A549 (cell line): Measurements from ENCODE around the gene KIAA0825. TPM values are rescaled to one million over a fixed set of nuclear protein-coding genes. Genes with fewer than 3 reads are reported as not detected.

Experiments
- ATAC-seq, 2 experiments: fragments of 200-7000 bp in 1 of 2; fragments of >200 bp in 1 of 2; cut with Nextera tagmentation in 1 of 2; cut with Tn5 transposase in 1 of 2; 3 replicates each; pipeline versions ENCODE4 v1.8.0 to v1.9.1; 2018 to 2020; ENCODE audit warnings: mild to moderate bottlenecking in 1 of 2, moderate library complexity in 1 of 2
- CTCF ChIA-PET: fragments of 300-600 bp; sonication (Branson Sonifier 250); formaldehyde crosslinking; extraction: SDS; loops from one replicate; lab custom pipeline; 2021; ENCODE audit warnings: antibody characterized with exemption, inconsistent platforms; lab: Yijun Ruan, JAX
- POLR2A ChIA-PET: fragments of 350-600 bp; formaldehyde crosslinking; extraction: SDS; loops from one replicate; lab custom pipeline; 2021; ENCODE audit warnings: antibody characterized with exemption, inconsistent platforms; lab: Yijun Ruan, JAX
- DNase-seq, 2 experiments: peaks; one replicate each; pipeline versions ENCODE4 v3.0.0 to v3.0.0-alpha.2; 2011 to 2016; ENCODE audit warnings: low read depth in 1 of 2, low spot score in 1 of 2
- FAIRE-seq: peaks from 2 replicates; lab custom pipeline; 2011; peaks lifted over from hg19 to GRCh38; lab: Jason Lieb, UNC
- H3K27ac ChIP-seq, 2 experiments: fragments of >200 bp; sonication (Bioruptor Twin); formaldehyde crosslinking; 3 replicates each; pipeline ENCODE4 v1.5.1; 2016 to 2017
- H3K4me1 ChIP-seq: fragments of >200 bp; sonication (Bioruptor Twin); formaldehyde crosslinking; 3 replicates; pipeline ENCODE4 v1.6.1; 2016
- H3K4me2 ChIP-seq: fragments of >200 bp; sonication (Bioruptor Twin); formaldehyde crosslinking; 3 replicates; pipeline ENCODE4 v1.6.1; 2016
- H3K4me3 ChIP-seq: fragments of >200 bp; sonication (Bioruptor Twin); formaldehyde crosslinking; 3 replicates; pipeline ENCODE4 v1.5.1; 2016
- H3K9me3 ChIP-seq: fragments of >200 bp; sonication (Bioruptor Twin); formaldehyde crosslinking; 3 replicates; pipeline ENCODE4 v1.6.1; 2016
- BHLHE40 ChIP-seq: IDR thresholded peaks from 2 replicates; pipeline ENCODE4 v1.6.1; 2012; ENCODE audit warnings: low read depth, low read length, inconsistent platforms
- CBX8 ChIP-seq: fragments of 200-600 bp; sonication (generic); IDR thresholded peaks from 2 replicates; pipeline ENCODE4 v1.6.1; 2016
- CEBPB ChIP-seq, 2 experiments: fragments of >200 bp in 1 of 2; sonication (Bioruptor Twin) in 1 of 2; formaldehyde crosslinking in 1 of 2; IDR thresholded peaks; 2 replicates each; pipeline ENCODE4 v1.6.1; 2012 to 2016
- CHD4 ChIP-seq: fragments of 200-600 bp; sonication (generic); IDR thresholded peaks from 2 replicates; pipeline ENCODE4 v1.6.1; 2016; ENCODE audit warnings: antibody characterized with exemption, mild to moderate bottlenecking, borderline replicate concordance
- EHF ChIP-seq: fragments of 250-450 bp; sonication (Bioruptor Pico); IDR thresholded peaks from 2 replicates; pipeline ENCODE4 v1.5.0; 2020; ENCODE audit warnings: mild to moderate bottlenecking
- EHMT2 ChIP-seq: fragments of 200-600 bp; sonication (generic); IDR thresholded peaks from 2 replicates; pipeline ENCODE4 v1.6.1; 2016; ENCODE audit warnings: antibody characterized with exemption, low read depth, mild to moderate bottlenecking, moderate library complexity
- FOSL2 ChIP-seq, 2 experiments: fragments of 450-650 bp in 1 of 2; fragments of >200 bp in 1 of 2; sonication (Bioruptor Twin) in 1 of 2; formaldehyde crosslinking; IDR thresholded peaks; 2 replicates each; pipeline versions ENCODE4 v1.5.0 to v1.6.1; 2016 to 2020; ENCODE audit warnings: mild to moderate bottlenecking in 1 of 2, moderate library complexity in 1 of 2
- FOXS1 ChIP-seq: fragments of 250-450 bp; sonication (Bioruptor Pico); IDR thresholded peaks from 2 replicates; pipeline ENCODE4 v1.5.0; 2020; ENCODE audit warnings: mild to moderate bottlenecking, moderate library complexity
- GATA3 ChIP-seq: IDR thresholded peaks from 2 replicates; pipeline ENCODE4 v1.6.1; 2012; ENCODE audit warnings: borderline replicate concordance
- HOXA7 ChIP-seq: fragments of 250-450 bp; sonication (Bioruptor Pico); IDR thresholded peaks from 2 replicates; pipeline ENCODE4 v1.5.0; 2020; ENCODE audit warnings: mild to moderate bottlenecking, moderate library complexity
- JUNB ChIP-seq: fragments of >200 bp; sonication (Bioruptor Twin); formaldehyde crosslinking; IDR thresholded peaks from 2 replicates; pipeline ENCODE4 v1.6.1; 2016
- KDM1A ChIP-seq: fragments of 200-600 bp; sonication (generic); IDR thresholded peaks from 2 replicates; pipeline ENCODE4 v1.6.1; 2016; ENCODE audit warnings: low read depth, mild to moderate bottlenecking
- NR3C1 ChIP-seq: fragments of >200 bp; sonication (Bioruptor Twin); formaldehyde crosslinking; IDR thresholded peaks from 3 replicates; pipeline ENCODE4 v1.6.1; 2017
- RAD21 ChIP-seq, 2 experiments: fragments of >200 bp in 1 of 2; sonication (Bioruptor Twin) in 1 of 2; formaldehyde crosslinking in 1 of 2; IDR thresholded peaks in 1 of 2; conservative IDR thresholded peaks in 1 of 2; 2 replicates in 1 of 2; 3 replicates in 1 of 2; pipeline ENCODE4 v1.6.1; 2012 to 2018; ENCODE audit warnings: inconsistent platforms in 1 of 2
- RARB ChIP-seq: fragments of 250-450 bp; sonication (Bioruptor Pico); IDR thresholded peaks from 2 replicates; pipeline ENCODE4 v1.8.0; 2021; ENCODE audit warnings: mild to moderate bottlenecking, moderate library complexity
- RCOR1 ChIP-seq: fragments of 150-350 bp; IDR thresholded peaks from 2 replicates; pipeline ENCODE4 v1.6.1; 2014; ENCODE audit warnings: antibody characterized with exemption, low read length, low read depth
- RNF2 ChIP-seq: fragments of 200-600 bp; sonication (generic); IDR thresholded peaks from 2 replicates; pipeline ENCODE4 v1.6.1; 2016; ENCODE audit warnings: low read depth, mild to moderate bottlenecking, antibody characterized with exemption, moderate library complexity, borderline replicate concordance
- SREBF2 ChIP-seq: fragments of 450-650 bp; IDR thresholded peaks from 2 replicates; pipeline ENCODE4 v1.6.1; 2014; ENCODE audit warnings: mild to moderate bottlenecking, moderate library complexity
- WGBS: methylation state at CpG from one replicate; pipeline ENCODE4 v1.1.6; 2017; ENCODE audit errors: missing lambda C conversion rate; 5-methylcytosine and 5-hydroxymethylcytosine counted together
- polyA plus RNA-seq, 4 experiments: library from polyadenylated mRNA; depleted of rRNA in 3 of 4; stranded (reverse); fragments of >200 nt; fragmentation: RNase III in 1 of 4; extraction: RNeasy Plus Mini Kit Qiagen cat#74134 plus additional on column Dnase treatment in 1 of 4; gene quantifications; 2 replicates in 3 of 4; 3 replicates in 1 of 4; pipeline ENCODE4 v1.2.3, GENCODE V29; 2011 to 2017
- TF ChIP-seq, protein P1 (sequence below): fragments of >200 bp; sonication (Bioruptor Twin); formaldehyde crosslinking; IDR thresholded peaks from 2 replicates; pipeline ENCODE4 v1.6.1; 2016
- TF ChIP-seq, protein P2 (sequence below): IDR thresholded peaks from 2 replicates; pipeline ENCODE4 v1.6.1; 2012; ENCODE audit warnings: low read depth, borderline replicate concordance
- TF ChIP-seq, protein P3 (sequence below): fragments of 200-600 bp; sonication (generic); IDR thresholded peaks from 2 replicates; pipeline ENCODE4 v1.6.1; 2016; ENCODE audit warnings: antibody characterized with exemption, mild to moderate bottlenecking, moderate library complexity
- TF ChIP-seq, protein P4 (sequence below): IDR thresholded peaks from 2 replicates; pipeline ENCODE4 v1.6.1; 2012
- TF ChIP-seq, protein P5 (sequence below): fragments of 450-650 bp; IDR thresholded peaks from 2 replicates; pipeline ENCODE4 v1.6.1; 2014; ENCODE audit warnings: antibody characterized with exemption
- TF ChIP-seq, protein P6 (sequence below): fragments of >200 bp; sonication (Bioruptor Twin); formaldehyde crosslinking; IDR thresholded peaks from 3 replicates; pipeline ENCODE4 v1.6.1; 2016

The KIAA0825 gene
- polyA plus RNA-seq, 2 of the 4 experiments (the other 2 are of a cell fraction) = 0.57 to 0.80 TPM

DNA sequence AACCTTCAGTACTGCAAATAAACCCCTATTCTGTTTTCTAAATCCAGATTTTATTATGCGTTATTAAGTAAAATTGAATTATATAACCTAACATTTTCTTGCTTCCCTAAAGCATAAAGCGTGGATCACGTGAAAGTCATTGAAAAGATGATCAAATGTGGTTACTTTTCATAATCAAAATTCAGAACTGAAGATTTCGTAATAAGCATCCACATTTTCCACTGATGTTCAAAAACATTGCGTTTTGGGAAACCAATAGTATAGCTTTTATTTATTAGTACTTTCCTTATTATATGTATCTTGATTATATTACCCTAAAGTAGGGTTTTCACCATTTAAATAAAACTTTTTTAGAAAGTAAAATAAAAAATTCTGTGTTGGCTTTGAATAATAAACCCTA lies 1.9 kb upstream of the KIAA0825 start:
- CTCF ChIA-PET = no interaction called here
- Histone ChIP-seq H3K4me1 (peaks cover 17% of the 10 kb centered on the region; the same call in 2 of the 3 replicates), H3K4me2 (peak overlapping the region; percentile 75), H3K4me3 (no peak overlapping the region), H3K27ac (no peak overlapping the region)
- no peak for ATAC-seq
- WGBS = 92% methylated on average over 5 of the region's 5 CpGs
- no peak for TF ChIP-seq EHF
- TF ChIP-seq FOSL2 (IDR thresholded peaks at IDR 0.05) = no peak
- no peak for TF ChIP-seq FOSL2 (CRISPR knock-in tag; IDR thresholded peaks at IDR 0.05)
- TF ChIP-seq KDM1A = no peak
- no peak for TF ChIP-seq BHLHE40
- TF ChIP-seq, protein P1, sequence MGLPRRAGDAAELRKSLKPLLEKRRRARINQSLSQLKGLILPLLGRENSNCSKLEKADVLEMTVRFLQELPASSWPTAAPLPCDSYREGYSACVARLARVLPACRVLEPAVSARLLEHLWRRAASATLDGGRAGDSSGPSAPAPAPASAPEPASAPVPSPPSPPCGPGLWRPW = no peak
- TF ChIP-seq, protein P2, sequence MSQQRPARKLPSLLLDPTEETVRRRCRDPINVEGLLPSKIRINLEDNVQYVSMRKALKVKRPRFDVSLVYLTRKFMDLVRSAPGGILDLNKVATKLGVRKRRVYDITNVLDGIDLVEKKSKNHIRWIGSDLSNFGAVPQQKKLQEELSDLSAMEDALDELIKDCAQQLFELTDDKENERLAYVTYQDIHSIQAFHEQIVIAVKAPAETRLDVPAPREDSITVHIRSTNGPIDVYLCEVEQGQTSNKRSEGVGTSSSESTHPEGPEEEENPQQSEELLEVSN = no peak
- TF ChIP-seq RARB (CRISPR knock-in tag) = no peak
- no peak for TF ChIP-seq EHMT2
- TF ChIP-seq, all 56 proteins: peak for 0
- no peak for FAIRE-seq
- H3K9me3 ChIP-seq = no peaks in the 10 kb centered on the region
- DNase-seq = no peak
- POLR2A ChIA-PET = no interaction called here

DNA sequence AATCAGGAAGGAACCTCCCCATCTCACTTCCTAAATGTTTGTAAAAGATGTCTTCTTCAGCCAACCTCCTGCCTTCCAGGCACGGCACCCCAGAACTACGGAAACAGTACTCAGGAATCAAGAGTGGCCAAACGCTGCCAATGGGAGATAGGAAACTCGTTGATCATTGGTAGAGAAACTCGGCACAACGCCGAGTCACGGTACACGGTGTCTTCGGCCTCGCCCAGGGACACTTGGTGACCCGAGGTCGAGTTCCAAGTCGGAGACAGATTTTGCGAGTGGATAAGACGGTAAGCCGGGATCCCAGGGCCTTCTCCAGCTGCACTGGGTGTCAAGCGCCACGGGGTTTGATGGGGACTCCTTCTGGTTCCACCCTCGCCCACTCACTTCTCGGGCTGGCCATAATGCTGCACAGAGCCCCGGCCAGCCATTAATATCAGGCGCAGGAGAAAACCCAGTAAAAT lies 343 bp downstream of the KIAA0825 start:
- WGBS = 1% methylated on average over 21 of the region's 23 CpGs
- Histone ChIP-seq H3K4me1 (peaks cover 12% of the 10 kb centered on the region; the same call in 1 of the 3 replicates), H3K4me3 (peak overlapping the region; percentile 76), H3K9me3 (no peaks in the 10 kb centered on the region), H3K27ac (peak overlapping the region; percentile 71 to 89), H3K4me2 (peak overlapping the region; percentile 80)
- CTCF ChIA-PET = interaction anchor here (1.2 to 1.6 kb wide), 2 partner anchors 74 to 93 kb away, joined by 3 to 4 read pairs; no protein-coding TSS in a partner anchor
- POLR2A ChIA-PET = interaction anchor here (0.7 to 1.2 kb wide), 2 partner anchors 80 to 463 kb away, joined by 3 read pairs; no protein-coding TSS in a partner anchor
- TF ChIP-seq JUNB (no peak), CHD4 (no peak), CBX8 (no peak), SREBF2 (no peak), RNF2 (no peak), EHF (no peak), HOXA7 (CRISPR knock-in tag) (no peak), GATA3 (no peak), RCOR1 (no peak), RAD21 (conservative IDR thresholded peaks at IDR 0.05 in 1 of 2, IDR thresholded peaks at IDR 0.05 in 1 of 2) (no peak), FOXS1 (CRISPR knock-in tag) (no peak), NR3C1 (no peak), CEBPB (IDR thresholded peaks at IDR 0.05) (no peak)
- TF ChIP-seq, protein P3, sequence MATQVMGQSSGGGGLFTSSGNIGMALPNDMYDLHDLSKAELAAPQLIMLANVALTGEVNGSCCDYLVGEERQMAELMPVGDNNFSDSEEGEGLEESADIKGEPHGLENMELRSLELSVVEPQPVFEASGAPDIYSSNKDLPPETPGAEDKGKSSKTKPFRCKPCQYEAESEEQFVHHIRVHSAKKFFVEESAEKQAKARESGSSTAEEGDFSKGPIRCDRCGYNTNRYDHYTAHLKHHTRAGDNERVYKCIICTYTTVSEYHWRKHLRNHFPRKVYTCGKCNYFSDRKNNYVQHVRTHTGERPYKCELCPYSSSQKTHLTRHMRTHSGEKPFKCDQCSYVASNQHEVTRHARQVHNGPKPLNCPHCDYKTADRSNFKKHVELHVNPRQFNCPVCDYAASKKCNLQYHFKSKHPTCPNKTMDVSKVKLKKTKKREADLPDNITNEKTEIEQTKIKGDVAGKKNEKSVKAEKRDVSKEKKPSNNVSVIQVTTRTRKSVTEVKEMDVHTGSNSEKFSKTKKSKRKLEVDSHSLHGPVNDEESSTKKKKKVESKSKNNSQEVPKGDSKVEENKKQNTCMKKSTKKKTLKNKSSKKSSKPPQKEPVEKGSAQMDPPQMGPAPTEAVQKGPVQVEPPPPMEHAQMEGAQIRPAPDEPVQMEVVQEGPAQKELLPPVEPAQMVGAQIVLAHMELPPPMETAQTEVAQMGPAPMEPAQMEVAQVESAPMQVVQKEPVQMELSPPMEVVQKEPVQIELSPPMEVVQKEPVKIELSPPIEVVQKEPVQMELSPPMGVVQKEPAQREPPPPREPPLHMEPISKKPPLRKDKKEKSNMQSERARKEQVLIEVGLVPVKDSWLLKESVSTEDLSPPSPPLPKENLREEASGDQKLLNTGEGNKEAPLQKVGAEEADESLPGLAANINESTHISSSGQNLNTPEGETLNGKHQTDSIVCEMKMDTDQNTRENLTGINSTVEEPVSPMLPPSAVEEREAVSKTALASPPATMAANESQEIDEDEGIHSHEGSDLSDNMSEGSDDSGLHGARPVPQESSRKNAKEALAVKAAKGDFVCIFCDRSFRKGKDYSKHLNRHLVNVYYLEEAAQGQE = no peak
- TF ChIP-seq, protein P4, sequence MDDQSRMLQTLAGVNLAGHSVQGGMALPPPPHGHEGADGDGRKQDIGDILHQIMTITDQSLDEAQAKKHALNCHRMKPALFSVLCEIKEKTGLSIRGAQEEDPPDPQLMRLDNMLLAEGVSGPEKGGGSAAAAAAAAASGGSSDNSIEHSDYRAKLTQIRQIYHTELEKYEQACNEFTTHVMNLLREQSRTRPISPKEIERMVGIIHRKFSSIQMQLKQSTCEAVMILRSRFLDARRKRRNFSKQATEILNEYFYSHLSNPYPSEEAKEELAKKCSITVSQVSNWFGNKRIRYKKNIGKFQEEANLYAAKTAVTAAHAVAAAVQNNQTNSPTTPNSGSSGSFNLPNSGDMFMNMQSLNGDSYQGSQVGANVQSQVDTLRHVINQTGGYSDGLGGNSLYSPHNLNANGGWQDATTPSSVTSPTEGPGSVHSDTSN = no peak
- TF ChIP-seq, protein P5, sequence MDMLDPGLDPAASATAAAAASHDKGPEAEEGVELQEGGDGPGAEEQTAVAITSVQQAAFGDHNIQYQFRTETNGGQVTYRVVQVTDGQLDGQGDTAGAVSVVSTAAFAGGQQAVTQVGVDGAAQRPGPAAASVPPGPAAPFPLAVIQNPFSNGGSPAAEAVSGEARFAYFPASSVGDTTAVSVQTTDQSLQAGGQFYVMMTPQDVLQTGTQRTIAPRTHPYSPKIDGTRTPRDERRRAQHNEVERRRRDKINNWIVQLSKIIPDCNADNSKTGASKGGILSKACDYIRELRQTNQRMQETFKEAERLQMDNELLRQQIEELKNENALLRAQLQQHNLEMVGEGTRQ = no peak
- TF ChIP-seq, protein P6, sequence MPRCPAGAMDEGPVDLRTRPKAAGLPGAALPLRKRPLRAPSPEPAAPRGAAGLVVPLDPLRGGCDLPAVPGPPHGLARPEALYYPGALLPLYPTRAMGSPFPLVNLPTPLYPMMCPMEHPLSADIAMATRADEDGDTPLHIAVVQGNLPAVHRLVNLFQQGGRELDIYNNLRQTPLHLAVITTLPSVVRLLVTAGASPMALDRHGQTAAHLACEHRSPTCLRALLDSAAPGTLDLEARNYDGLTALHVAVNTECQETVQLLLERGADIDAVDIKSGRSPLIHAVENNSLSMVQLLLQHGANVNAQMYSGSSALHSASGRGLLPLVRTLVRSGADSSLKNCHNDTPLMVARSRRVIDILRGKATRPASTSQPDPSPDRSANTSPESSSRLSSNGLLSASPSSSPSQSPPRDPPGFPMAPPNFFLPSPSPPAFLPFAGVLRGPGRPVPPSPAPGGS = no peak
- FAIRE-seq (no peak), DNase-seq (peak; percentile 31 to 72), ATAC-seq (peak; percentile 81)
